ENCODE data around the gene FRMD4A.

Gene FRMD4A

GRCh38 chr10:13839430-13839990 lies 491.2 kb downstream of the FRMD4A start:
- no peak for DNase-seq

DNA sequence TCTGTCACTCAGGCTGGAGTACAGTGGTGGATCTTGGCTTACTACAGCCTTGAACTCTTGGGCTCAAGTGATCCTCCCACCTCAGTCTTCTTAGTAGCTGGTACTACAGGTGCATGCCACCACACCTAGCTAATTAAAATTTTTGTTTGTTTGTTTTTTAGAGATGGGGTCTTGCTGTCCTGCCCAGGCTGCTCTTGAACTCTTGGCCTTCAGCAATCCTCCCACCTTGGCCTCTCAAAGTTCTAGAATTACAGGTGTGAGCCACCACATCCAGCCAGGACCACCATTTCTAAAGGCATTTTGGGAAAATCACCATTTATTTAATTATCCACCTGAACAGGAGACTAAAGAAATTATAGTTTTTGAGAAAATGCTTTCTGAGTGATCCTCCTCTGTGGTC lies 491.7 kb downstream of the FRMD4A start:
- Histone ChIP-seq H3K79me2 (ENCODE audit: insufficient read depth, low read length) (no peaks in the 10 kb centered on the region), H4K20me1 (ENCODE audit: insufficient read depth, low read length) (no peaks in the 10 kb centered on the region), H3K4me1 (ENCODE audit: insufficient read depth, low read length) (no peaks in the 10 kb centered on the region), H3K27ac (ENCODE audit: low read length) (no peak overlapping the region), H2AFZ (ENCODE audit: low read depth, low read length) (no peak overlapping the region), H3K9ac (ENCODE audit: low read depth, low read length) (no peak overlapping the region), H3K4me3 (ENCODE audit: low read depth in 1 of 2, low read length in 2 of 2) (no peak overlapping the region), H3K9me3 (ENCODE audit: insufficient read depth, low read length, severe bottlenecking) (no peaks in the 10 kb centered on the region), H3K27me3 (ENCODE audit: insufficient read depth, low read length, poor library complexity) (no peaks in the 10 kb centered on the region), H3K36me3 (ENCODE audit: insufficient read depth, low read length) (no peaks in the 10 kb centered on the region), H3K4me2 (ENCODE audit: insufficient read depth, low read length) (no peak overlapping the region)
- TF ChIP-seq EZH2 (IDR thresholded peaks at IDR 0.05; ENCODE audit: borderline replicate concordance, low read depth, low read length, severe bottlenecking): no peak
- TF ChIP-seq, protein P1, sequence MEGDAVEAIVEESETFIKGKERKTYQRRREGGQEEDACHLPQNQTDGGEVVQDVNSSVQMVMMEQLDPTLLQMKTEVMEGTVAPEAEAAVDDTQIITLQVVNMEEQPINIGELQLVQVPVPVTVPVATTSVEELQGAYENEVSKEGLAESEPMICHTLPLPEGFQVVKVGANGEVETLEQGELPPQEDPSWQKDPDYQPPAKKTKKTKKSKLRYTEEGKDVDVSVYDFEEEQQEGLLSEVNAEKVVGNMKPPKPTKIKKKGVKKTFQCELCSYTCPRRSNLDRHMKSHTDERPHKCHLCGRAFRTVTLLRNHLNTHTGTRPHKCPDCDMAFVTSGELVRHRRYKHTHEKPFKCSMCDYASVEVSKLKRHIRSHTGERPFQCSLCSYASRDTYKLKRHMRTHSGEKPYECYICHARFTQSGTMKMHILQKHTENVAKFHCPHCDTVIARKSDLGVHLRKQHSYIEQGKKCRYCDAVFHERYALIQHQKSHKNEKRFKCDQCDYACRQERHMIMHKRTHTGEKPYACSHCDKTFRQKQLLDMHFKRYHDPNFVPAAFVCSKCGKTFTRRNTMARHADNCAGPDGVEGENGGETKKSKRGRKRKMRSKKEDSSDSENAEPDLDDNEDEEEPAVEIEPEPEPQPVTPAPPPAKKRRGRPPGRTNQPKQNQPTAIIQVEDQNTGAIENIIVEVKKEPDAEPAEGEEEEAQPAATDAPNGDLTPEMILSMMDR (IDR thresholded peaks at IDR 0.05; ENCODE audit: borderline replicate concordance, extremely low read depth, low read length, poor library complexity, severe bottlenecking): no peak
- no peak for DNase-seq
- ATAC-seq (ENCODE audit: insufficient read depth, low read depth): no peak

More at GRCh38 chr10:13839430-13839990, 491.2 kb downstream of the FRMD4A start:
- Histone ChIP-seq H3K9ac (ENCODE audit: low read depth, low read length) (no peak overlapping the region), H2AFZ (ENCODE audit: low read depth, low read length) (no peak overlapping the region), H3K4me1 (ENCODE audit: insufficient read depth, low read length) (no peaks in the 10 kb centered on the region), H3K27me3 (ENCODE audit: insufficient read depth, low read length, poor library complexity) (no peaks in the 10 kb centered on the region), H3K9me3 (ENCODE audit: insufficient read depth, low read length, severe bottlenecking) (no peaks in the 10 kb centered on the region), H3K27ac (ENCODE audit: low read length) (no peak overlapping the region), H3K79me2 (ENCODE audit: insufficient read depth, low read length) (no peaks in the 10 kb centered on the region), H3K4me2 (ENCODE audit: insufficient read depth, low read length) (no peak overlapping the region), H4K20me1 (ENCODE audit: insufficient read depth, low read length) (no peaks in the 10 kb centered on the region), H3K36me3 (ENCODE audit: insufficient read depth, low read length) (no peaks in the 10 kb centered on the region), H3K4me3 (ENCODE audit: low read depth in 1 of 2, low read length in 2 of 2) (no peak overlapping the region)
- no peak for ATAC-seq (ENCODE audit: insufficient read depth, low read depth)
- no peak for TF ChIP-seq EZH2 (IDR thresholded peaks at IDR 0.05; ENCODE audit: borderline replicate concordance, low read depth, low read length, severe bottlenecking)
- TF ChIP-seq, protein P1 (IDR thresholded peaks at IDR 0.05; ENCODE audit: borderline replicate concordance, extremely low read depth, low read length, poor library complexity, severe bottlenecking): no peak

GRCh38 chr10:13837966-13838365 lies 492.8 kb downstream of the FRMD4A start:
- no peaks in the 10 kb centered on the region for H4K20me1 ChIP-seq (ENCODE audit: insufficient read depth, low read length)
- peaks cover 4% of the 10 kb centered on the region for H3K27me3 ChIP-seq (ENCODE audit: insufficient read depth, low read length, poor library complexity)
- H3K27ac ChIP-seq (ENCODE audit: low read length): no peak overlapping the region
- no peaks in the 10 kb centered on the region for H3K4me1 ChIP-seq (ENCODE audit: insufficient read depth, low read length)
- DNase-seq: no peak
- H3K79me2 ChIP-seq (ENCODE audit: insufficient read depth, low read length): no peaks in the 10 kb centered on the region
- H3K9me3 ChIP-seq (ENCODE audit: insufficient read depth, low read length, severe bottlenecking): no peaks in the 10 kb centered on the region
- no peaks in the 10 kb centered on the region for H3K36me3 ChIP-seq (ENCODE audit: insufficient read depth, low read length)
- H3K4me2 ChIP-seq (ENCODE audit: insufficient read depth, low read length): no peak overlapping the region
- H2AFZ ChIP-seq (ENCODE audit: low read depth, low read length): no peak overlapping the region
- H3K9ac ChIP-seq (ENCODE audit: low read depth, low read length): no peak overlapping the region
- TF ChIP-seq, protein P1 (IDR thresholded peaks at IDR 0.05; ENCODE audit: borderline replicate concordance, extremely low read depth, low read length, poor library complexity, severe bottlenecking): no peak
- no peak for TF ChIP-seq EZH2 (IDR thresholded peaks at IDR 0.05; ENCODE audit: borderline replicate concordance, low read depth, low read length, severe bottlenecking)
- H3K4me3 ChIP-seq (ENCODE audit: low read depth in 1 of 2, low read length in 2 of 2): no peak overlapping the region
- no peak for ATAC-seq (ENCODE audit: insufficient read depth, low read depth)
